ENCODE data around the gene SCAMP1.
"Not testable (repeated sequence)": the region's sequence is repeated elsewhere in the genome, so short reads cannot be mapped to it uniquely, and the experiment has no call there.

- not testable (repeated sequence) for TF ChIP-seq RFXANK (CRISPR knock-in tag; IDR thresholded peaks at IDR 0.05); CTCF (CRISPR knock-in tag; IDR thresholded peaks at IDR 0.05); SRSF9 (IDR thresholded peaks at IDR 0.05; ENCODE audit: borderline replicate concordance, insufficient read depth, low read depth, low read length, poor library complexity, severe bottlenecking); ZNF143 (CRISPR knock-in tag; IDR thresholded peaks at IDR 0.05); ZNF792 (CRISPR knock-in tag; IDR thresholded peaks at IDR 0.05); HDAC2 (CRISPR knock-in tag; IDR thresholded peaks at IDR 0.05)
- TF ChIP-seq, protein P1, sequence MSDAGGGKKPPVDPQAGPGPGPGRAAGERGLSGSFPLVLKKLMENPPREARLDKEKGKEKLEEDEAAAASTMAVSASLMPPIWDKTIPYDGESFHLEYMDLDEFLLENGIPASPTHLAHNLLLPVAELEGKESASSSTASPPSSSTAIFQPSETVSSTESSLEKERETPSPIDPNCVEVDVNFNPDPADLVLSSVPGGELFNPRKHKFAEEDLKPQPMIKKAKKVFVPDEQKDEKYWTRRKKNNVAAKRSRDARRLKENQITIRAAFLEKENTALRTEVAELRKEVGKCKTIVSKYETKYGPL (CRISPR knock-in tag; IDR thresholded peaks at IDR 0.05), result not testable (repeated sequence)
- TF ChIP-seq, protein P2, sequence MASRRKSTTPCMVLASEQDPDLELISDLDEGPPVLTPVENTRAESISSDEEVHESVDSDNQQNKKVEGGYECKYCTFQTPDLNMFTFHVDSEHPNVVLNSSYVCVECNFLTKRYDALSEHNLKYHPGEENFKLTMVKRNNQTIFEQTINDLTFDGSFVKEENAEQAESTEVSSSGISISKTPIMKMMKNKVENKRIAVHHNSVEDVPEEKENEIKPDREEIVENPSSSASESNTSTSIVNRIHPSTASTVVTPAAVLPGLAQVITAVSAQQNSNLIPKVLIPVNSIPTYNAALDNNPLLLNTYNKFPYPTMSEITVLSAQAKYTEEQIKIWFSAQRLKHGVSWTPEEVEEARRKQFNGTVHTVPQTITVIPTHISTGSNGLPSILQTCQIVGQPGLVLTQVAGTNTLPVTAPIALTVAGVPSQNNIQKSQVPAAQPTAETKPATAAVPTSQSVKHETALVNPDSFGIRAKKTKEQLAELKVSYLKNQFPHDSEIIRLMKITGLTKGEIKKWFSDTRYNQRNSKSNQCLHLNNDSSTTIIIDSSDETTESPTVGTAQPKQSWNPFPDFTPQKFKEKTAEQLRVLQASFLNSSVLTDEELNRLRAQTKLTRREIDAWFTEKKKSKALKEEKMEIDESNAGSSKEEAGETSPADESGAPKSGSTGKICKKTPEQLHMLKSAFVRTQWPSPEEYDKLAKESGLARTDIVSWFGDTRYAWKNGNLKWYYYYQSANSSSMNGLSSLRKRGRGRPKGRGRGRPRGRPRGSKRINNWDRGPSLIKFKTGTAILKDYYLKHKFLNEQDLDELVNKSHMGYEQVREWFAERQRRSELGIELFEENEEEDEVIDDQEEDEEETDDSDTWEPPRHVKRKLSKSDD (CRISPR knock-in tag; IDR thresholded peaks at IDR 0.05; ENCODE audit: low read depth), result not testable (repeated sequence)
These were observed 97.1 kb downstream of the SCAMP1 start for GRCh38 chr5:78457507-78457906.

Data from HepG2 (cell line).